Measurements from ENCODE around the gene CRK.
"Not testable (repeated sequence)": the region's sequence is repeated elsewhere in the genome, so short reads cannot be mapped to it uniquely, and the experiment has no call there.

DNA sequence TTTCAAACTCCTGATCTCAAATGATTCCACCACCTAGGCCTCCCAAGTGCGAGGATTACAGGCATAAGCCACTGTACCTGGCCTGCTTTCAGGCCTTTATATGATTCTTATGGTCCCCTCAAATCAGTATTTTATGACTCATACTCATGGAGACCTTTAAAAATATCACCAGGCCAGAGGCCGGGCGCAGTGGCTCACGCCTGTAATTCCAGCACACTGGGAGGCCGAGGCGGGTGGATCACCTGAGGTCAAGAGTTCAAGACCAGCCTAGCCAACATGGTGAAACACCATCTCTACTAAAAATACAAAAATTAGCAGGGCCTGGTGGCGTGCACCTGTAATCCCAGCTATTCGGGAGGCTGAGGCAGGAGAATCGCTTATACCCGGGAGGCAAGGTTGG is 37.6 kb downstream of the CRK start:
- not testable (repeated sequence) for TF ChIP-seq CTCF, EP300 (IDR thresholded peaks at IDR 0.05)

Data from gastroesophageal sphincter (tissue), 3 donors.